SH-SY5Y (cell line): Measurements from ENCODE around the gene ADGRA1.

ENCODE experiments used
- GATA2 ChIP-seq: IDR thresholded peaks from 2 replicates; pipeline ENCODE4 v1.6.1; 2011; ENCODE audit warnings: mild to moderate bottlenecking, low read depth, low read length
- GATA3 ChIP-seq: IDR thresholded peaks from 2 replicates; pipeline ENCODE4 v1.6.1; 2011; ENCODE audit warnings: low read depth, mild to moderate bottlenecking, low read length, moderate library complexity

DNA sequence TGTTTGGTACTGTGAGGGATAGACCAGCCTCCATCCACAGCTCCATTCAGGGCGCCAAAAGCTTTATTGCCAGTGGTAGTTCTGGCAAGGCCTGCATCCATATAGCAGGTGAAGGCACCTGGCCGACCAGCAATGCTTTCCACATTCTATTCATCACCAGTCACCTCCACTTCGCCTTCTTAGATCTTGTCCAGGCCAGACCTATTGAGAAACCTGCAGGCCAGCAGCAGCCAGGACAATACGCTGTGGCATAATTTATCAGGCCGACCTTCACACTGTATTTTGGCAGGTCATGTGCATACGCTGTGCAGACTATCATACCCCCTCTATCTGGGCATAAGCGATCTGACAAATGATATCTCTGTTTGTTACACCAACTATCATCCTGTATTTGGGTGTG is 57.0 kb downstream of the ADGRA1 start:
- TF ChIP-seq GATA3 = no peak
- TF ChIP-seq GATA2 = no peak
